ENCODE results near the gene SHMT2. TPM values are rescaled to one million over a fixed set of nuclear protein-coding genes. Genes with fewer than 3 reads are reported as not detected.

The SHMT2 gene
- polyA plus RNA-seq, 2 donors, result 19.8 to 69.5 TPM

GRCh38 chr12:57236201-57236924 is 6.9 kb downstream of the SHMT2 start:
- Histone ChIP-seq H3K4me1 (ENCODE audit: control insufficient read depth in 2 of 2, insufficient read depth in 2 of 2, low read length in 1 of 2) (peaks cover 9 to 48% of the 10 kb centered on the region in 2 donors), H3K4me3 (ENCODE audit: low read depth in 1 of 2, low read length in 2 of 2) (peak overlapping the region; percentile 47 to 48), H3K9me3 (ENCODE audit: control insufficient read depth in 2 of 2, insufficient read depth in 1 of 2, low read depth in 1 of 2, low read length in 1 of 2) (no peaks in the 10 kb centered on the region), H3K27me3 (ENCODE audit: control insufficient read depth in 1 of 2, insufficient read depth in 2 of 2, low read length in 2 of 2) (no peaks in the 10 kb centered on the region), H3K36me3 (ENCODE audit: control insufficient read depth in 2 of 2, insufficient read depth in 2 of 2, low read length in 1 of 2) (peaks cover 9 to 30% of the 10 kb centered on the region in 2 donors), H3K27ac (ENCODE audit: low read depth in 2 of 2, low read length in 1 of 2) (peak overlapping the region in 1 of 2 donors; percentile 65)
- WGBS, 2 donors, result 14 to 18% methylated on average over 36 to 40 of the region's 40 CpGs

DNA sequence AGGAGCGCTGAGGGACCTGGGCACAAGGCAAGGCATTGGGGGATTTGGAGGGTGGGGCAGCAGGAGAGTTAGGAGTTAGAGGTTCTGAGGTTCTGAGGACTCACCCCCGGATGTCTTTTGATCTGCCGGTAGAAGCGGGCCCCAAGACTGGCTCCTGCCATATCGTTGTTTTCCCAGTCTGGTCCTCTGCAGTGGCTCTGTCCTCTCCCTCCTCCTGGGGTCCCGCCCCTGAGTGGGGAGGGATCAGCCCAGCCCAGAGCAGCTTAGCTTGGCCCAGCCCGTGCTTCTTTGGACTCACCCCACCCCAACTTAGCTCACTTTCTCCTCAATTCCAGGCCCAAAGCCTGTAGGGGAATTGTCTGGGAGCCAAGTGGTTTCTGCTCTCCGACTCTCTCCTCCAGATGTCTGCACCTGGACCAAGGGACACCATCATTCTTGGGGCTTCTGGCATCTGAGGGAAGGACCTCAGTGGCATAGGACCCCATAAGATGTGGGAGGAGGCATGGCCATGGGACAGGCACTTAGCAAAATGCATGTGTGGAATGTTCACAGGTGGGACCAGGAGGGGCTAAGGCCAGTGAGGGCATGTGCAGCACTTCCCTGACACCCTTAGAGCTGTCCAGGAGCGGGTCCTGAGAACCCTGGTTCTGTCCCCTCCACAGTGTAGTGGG is 7.5 kb downstream of the SHMT2 start:
- Histone ChIP-seq H3K4me1 (ENCODE audit: control insufficient read depth in 2 of 2, insufficient read depth in 2 of 2, low read length in 1 of 2) (peaks cover 11 to 50% of the 10 kb centered on the region in 2 donors), H3K36me3 (ENCODE audit: control insufficient read depth in 2 of 2, insufficient read depth in 2 of 2, low read length in 1 of 2) (peaks cover 9 to 23% of the 10 kb centered on the region in 2 donors), H3K27me3 (ENCODE audit: control insufficient read depth in 1 of 2, insufficient read depth in 2 of 2, low read length in 2 of 2) (peaks cover 0 to 1% of the 10 kb centered on the region in 2 donors), H3K4me3 (ENCODE audit: low read depth in 1 of 2, low read length in 2 of 2) (peak overlapping the region; percentile 47 to 48), H3K27ac (ENCODE audit: low read depth in 2 of 2, low read length in 1 of 2) (peak overlapping the region in 1 of 2 donors; percentile 72), H3K9me3 (ENCODE audit: control insufficient read depth in 2 of 2, insufficient read depth in 1 of 2, low read depth in 1 of 2, low read length in 1 of 2) (no peaks in the 10 kb centered on the region)
- WGBS, 2 donors, result 18 to 20% methylated on average over 9 of the region's 9 CpGs

DNA sequence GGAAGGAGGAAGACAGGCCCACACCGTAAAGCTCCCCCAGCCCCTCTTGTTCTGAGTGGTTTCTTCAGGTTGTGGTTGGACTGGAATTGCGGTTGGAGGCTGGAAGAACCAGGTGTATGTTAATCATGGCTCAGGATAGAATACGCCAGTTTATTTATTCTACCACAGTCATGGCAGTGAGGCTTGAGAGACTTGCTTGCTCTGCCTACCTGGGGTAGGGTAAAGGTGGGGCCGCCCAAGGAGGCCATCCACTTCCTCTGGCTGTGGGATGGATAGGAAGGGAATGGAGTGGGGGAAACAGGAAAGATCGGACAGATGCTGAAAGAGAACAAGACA is 8.1 kb downstream of the SHMT2 start:
- H3K4me3 ChIP-seq (ENCODE audit: low read depth in 1 of 2, low read length in 2 of 2), result no peak overlapping the region
- peaks cover 14 to 53% of the 10 kb centered on the region in 2 donors for H3K4me1 ChIP-seq (ENCODE audit: control insufficient read depth in 2 of 2, insufficient read depth in 2 of 2, low read length in 1 of 2)
- 29 to 34% methylated on average over 5 of the region's 5 CpGs for WGBS, 2 donors
- H3K36me3 ChIP-seq (ENCODE audit: control insufficient read depth in 2 of 2, insufficient read depth in 2 of 2, low read length in 1 of 2), result peaks cover 4 to 18% of the 10 kb centered on the region in 2 donors
- peak overlapping the region in 1 of 2 donors; percentile 72 for H3K27ac ChIP-seq (ENCODE audit: low read depth in 2 of 2, low read length in 1 of 2)
- H3K9me3 ChIP-seq (ENCODE audit: control insufficient read depth in 2 of 2, insufficient read depth in 1 of 2, low read depth in 1 of 2, low read length in 1 of 2), result no peaks in the 10 kb centered on the region
- H3K27me3 ChIP-seq (ENCODE audit: control insufficient read depth in 1 of 2, insufficient read depth in 2 of 2, low read length in 2 of 2), result peaks cover 0 to 5% of the 10 kb centered on the region in 2 donors

- H3K9me3 ChIP-seq (ENCODE audit: control insufficient read depth in 2 of 2, insufficient read depth in 1 of 2, low read depth in 1 of 2, low read length in 1 of 2), result no peaks in the 10 kb centered on the region
- peaks cover 14 to 55% of the 10 kb centered on the region in 2 donors for H3K4me1 ChIP-seq (ENCODE audit: control insufficient read depth in 2 of 2, insufficient read depth in 2 of 2, low read length in 1 of 2)
- peaks cover 0 to 9% of the 10 kb centered on the region in 2 donors for H3K27me3 ChIP-seq (ENCODE audit: control insufficient read depth in 1 of 2, insufficient read depth in 2 of 2, low read length in 2 of 2)
- H3K4me3 ChIP-seq (ENCODE audit: low read depth in 1 of 2, low read length in 2 of 2), result peak overlapping the region; percentile 16 to 45
- 5 to 6% methylated on average over 60 to 63 of the region's 63 CpGs for WGBS, 2 donors
- no peak overlapping the region for H3K27ac ChIP-seq (ENCODE audit: low read depth in 2 of 2, low read length in 1 of 2)
- H3K36me3 ChIP-seq (ENCODE audit: control insufficient read depth in 2 of 2, insufficient read depth in 2 of 2, low read length in 1 of 2), result peaks cover 0 to 12% of the 10 kb centered on the region in 2 donors
These were observed 8.7 kb downstream of the SHMT2 start for GRCh38 chr12:57237932-57238853.

GRCh38 chr12:57238854-57239554 is 9.5 kb downstream of the SHMT2 start:
- Histone ChIP-seq H3K4me1 (ENCODE audit: control insufficient read depth in 2 of 2, insufficient read depth in 2 of 2, low read length in 1 of 2) (peaks cover 14 to 52% of the 10 kb centered on the region in 2 donors), H3K4me3 (ENCODE audit: low read depth in 1 of 2, low read length in 2 of 2) (peak overlapping the region; percentile 16 to 45), H3K36me3 (ENCODE audit: control insufficient read depth in 2 of 2, insufficient read depth in 2 of 2, low read length in 1 of 2) (peaks cover 0 to 4% of the 10 kb centered on the region in 2 donors), H3K27me3 (ENCODE audit: control insufficient read depth in 1 of 2, insufficient read depth in 2 of 2, low read length in 2 of 2) (peaks cover 0 to 9% of the 10 kb centered on the region in 2 donors), H3K27ac (ENCODE audit: low read depth in 2 of 2, low read length in 1 of 2) (no peak overlapping the region), H3K9me3 (ENCODE audit: control insufficient read depth in 2 of 2, insufficient read depth in 1 of 2, low read depth in 1 of 2, low read length in 1 of 2) (no peaks in the 10 kb centered on the region)
- 1 to 2% methylated on average over 46 to 47 of the region's 47 CpGs for WGBS, 2 donors

GRCh38 chr12:57239587-57240065 is 10.1 kb downstream of the SHMT2 start:
- H3K4me3 ChIP-seq (ENCODE audit: low read depth in 1 of 2, low read length in 2 of 2), result peak overlapping the region; percentile 23 to 43
- H3K9me3 ChIP-seq (ENCODE audit: control insufficient read depth in 2 of 2, insufficient read depth in 1 of 2, low read depth in 1 of 2, low read length in 1 of 2), result no peaks in the 10 kb centered on the region
- no peak overlapping the region for H3K27ac ChIP-seq (ENCODE audit: low read depth in 2 of 2, low read length in 1 of 2)
- WGBS, 2 donors, result 2 to 3% methylated on average over 14 of the region's 14 CpGs
- peaks cover 0 to 9% of the 10 kb centered on the region in 2 donors for H3K27me3 ChIP-seq (ENCODE audit: control insufficient read depth in 1 of 2, insufficient read depth in 2 of 2, low read length in 2 of 2)
- H3K4me1 ChIP-seq (ENCODE audit: control insufficient read depth in 2 of 2, insufficient read depth in 2 of 2, low read length in 1 of 2), result peaks cover 14 to 50% of the 10 kb centered on the region in 2 donors
- H3K36me3 ChIP-seq (ENCODE audit: control insufficient read depth in 2 of 2, insufficient read depth in 2 of 2, low read length in 1 of 2), result peaks cover 0 to 2% of the 10 kb centered on the region in 2 donors

DNA sequence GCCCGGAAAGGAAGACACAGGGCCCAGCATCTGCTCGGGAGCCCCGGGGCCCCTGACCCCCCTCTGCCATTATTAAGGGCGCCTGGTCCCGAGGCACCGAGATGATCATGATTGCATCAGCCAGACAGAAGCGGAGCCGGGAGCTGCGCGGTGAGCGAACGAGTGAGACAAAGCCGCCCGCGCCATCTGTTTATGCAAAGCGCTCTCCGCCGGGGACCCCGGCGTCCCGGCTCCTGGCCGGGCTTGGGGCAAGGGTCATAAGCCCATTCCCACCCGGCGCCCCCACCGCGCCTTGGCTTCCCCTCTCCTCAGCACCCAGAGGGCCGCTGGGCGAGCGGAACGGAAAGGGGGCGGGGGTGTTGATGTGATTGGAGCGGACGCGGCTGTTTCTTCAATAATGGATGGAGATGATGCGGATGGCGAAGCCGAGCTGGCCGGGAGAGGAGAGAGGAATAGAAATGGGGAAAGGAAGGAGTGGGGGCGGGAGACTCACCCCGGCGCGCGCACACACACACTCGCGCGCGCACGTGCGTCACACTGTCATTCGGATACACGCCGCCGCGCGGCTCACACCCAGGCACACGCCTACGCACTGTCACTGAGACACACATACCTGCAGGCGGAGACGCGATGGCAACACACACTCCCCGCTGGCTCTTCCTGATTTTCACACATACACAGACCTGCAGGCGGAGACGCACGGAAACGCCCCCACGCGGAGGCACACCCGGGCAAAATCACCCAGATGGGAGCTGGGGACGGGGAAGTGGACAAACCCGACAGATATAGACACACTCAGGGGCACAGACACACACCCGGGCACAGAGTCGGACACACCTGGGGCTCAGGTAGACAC is 10.8 kb downstream of the SHMT2 start:
- H3K4me1 ChIP-seq (ENCODE audit: control insufficient read depth in 2 of 2, insufficient read depth in 2 of 2, low read length in 1 of 2), result peaks cover 14 to 46% of the 10 kb centered on the region in 2 donors
- 1% methylated on average over 68 to 72 of the region's 72 CpGs for WGBS, 2 donors
- H3K4me3 ChIP-seq (ENCODE audit: low read depth in 1 of 2, low read length in 2 of 2), result peak overlapping the region; percentile 23 to 43
- H3K27me3 ChIP-seq (ENCODE audit: control insufficient read depth in 1 of 2, insufficient read depth in 2 of 2, low read length in 2 of 2), result peaks cover 0 to 9% of the 10 kb centered on the region in 2 donors
- peak overlapping the region in 1 of 2 donors; percentile 6 for H3K27ac ChIP-seq (ENCODE audit: low read depth in 2 of 2, low read length in 1 of 2)
- H3K36me3 ChIP-seq (ENCODE audit: control insufficient read depth in 2 of 2, insufficient read depth in 2 of 2, low read length in 1 of 2), result peaks cover 0 to under 1% of the 10 kb centered on the region in 2 donors
- H3K9me3 ChIP-seq (ENCODE audit: control insufficient read depth in 2 of 2, insufficient read depth in 1 of 2, low read depth in 1 of 2, low read length in 1 of 2), result no peaks in the 10 kb centered on the region

- H3K9me3 ChIP-seq (ENCODE audit: control insufficient read depth in 2 of 2, insufficient read depth in 1 of 2, low read depth in 1 of 2, low read length in 1 of 2), result no peaks in the 10 kb centered on the region
- peak overlapping the region in 1 of 2 donors; percentile 5 for H3K27ac ChIP-seq (ENCODE audit: low read depth in 2 of 2, low read length in 1 of 2)
- no peak overlapping the region for H3K4me3 ChIP-seq (ENCODE audit: low read depth in 1 of 2, low read length in 2 of 2)
- 13 to 16% methylated on average over 19 of the region's 19 CpGs for WGBS, 2 donors
- H3K27me3 ChIP-seq (ENCODE audit: control insufficient read depth in 1 of 2, insufficient read depth in 2 of 2, low read length in 2 of 2), result peaks cover 0 to 9% of the 10 kb centered on the region in 2 donors
- H3K36me3 ChIP-seq (ENCODE audit: control insufficient read depth in 2 of 2, insufficient read depth in 2 of 2, low read length in 1 of 2), result no peaks in the 10 kb centered on the region
- peaks cover 14 to 43% of the 10 kb centered on the region in 2 donors for H3K4me1 ChIP-seq (ENCODE audit: control insufficient read depth in 2 of 2, insufficient read depth in 2 of 2, low read length in 1 of 2)
These were observed 11.5 kb downstream of the SHMT2 start for GRCh38 chr12:57240926-57241401.
